HEK293 (cell line): Measurements from ENCODE around the gene HRAS.

Experiments
- CTCF ChIA-PET: fragments of 350-600 bp; formaldehyde crosslinking; extraction: SDS; loops from one replicate; lab custom pipeline; 2021; ENCODE audit warnings: antibody characterized with exemption; lab: Yijun Ruan, JAX
- POLR2A ChIA-PET: fragments of 300-600 bp; formaldehyde crosslinking; extraction: SDS; loops from one replicate; lab custom pipeline; 2020; ENCODE audit warnings: antibody characterized with exemption, inconsistent platforms; lab: Yijun Ruan, JAX
- H3K27ac ChIP-seq: fragments of 200-500 bp; sonication (Bioruptor generic); 2 replicates; pipeline ENCODE4 v1.5.1; 2014; ENCODE audit warnings: low read depth, low read length, control low read depth, inconsistent platforms; ENCODE audit errors: extremely low read depth
- H3K36me3 ChIP-seq, 2 experiments: fragments of 200-500 bp in 1 of 2; sonication (Bioruptor generic) in 1 of 2; 1 replicate in 1 of 2; 2 replicates in 1 of 2; pipeline ENCODE4 v1.5.1; 2014 to 2017; ENCODE audit warnings: inconsistent platforms in 2 of 2, low read length in 2 of 2; ENCODE audit not compliant: control insufficient read depth in 2 of 2, insufficient read depth in 1 of 2
- H3K4me1 ChIP-seq: fragments of 200-500 bp; sonication (Bioruptor generic); 2 replicates; pipeline ENCODE4 v1.5.1; 2014; ENCODE audit warnings: mild to moderate bottlenecking, low read length, inconsistent platforms; ENCODE audit not compliant: control insufficient read depth, insufficient read depth
- H3K4me3 ChIP-seq: 2 replicates; pipeline ENCODE4 v1.5.1; 2011; ENCODE audit warnings: low read depth, mild to moderate bottlenecking, control low read depth, low read length, moderate library complexity
- H3K9me3 ChIP-seq: fragments of 200-500 bp; sonication (Bioruptor generic); 2 replicates; pipeline ENCODE4 v1.5.1; 2014; ENCODE audit warnings: low read depth, low read length, inconsistent platforms; ENCODE audit not compliant: control insufficient read depth, insufficient read depth
- FEZF1 ChIP-seq: fragments of 450-650 bp; formaldehyde crosslinking; IDR thresholded peaks from 2 replicates; pipeline ENCODE4 v1.5.1; 2016; ENCODE audit warnings: missing biosample characterization, missing genetic modification characterization
- GLIS2 ChIP-seq: fragments of 450-650 bp; formaldehyde crosslinking; IDR thresholded peaks from 2 replicates; pipeline ENCODE4 v1.5.1; 2016; ENCODE audit warnings: missing biosample characterization, missing genetic modification characterization
- HOXA7 ChIP-seq: sonication (generic); formaldehyde crosslinking; IDR thresholded peaks from 2 replicates; pipeline ENCODE4 v1.8.1; 2022; ENCODE audit warnings: missing genetic modification reagents, borderline replicate concordance
- PATZ1 ChIP-seq: fragments of 450-650 bp; formaldehyde crosslinking; IDR thresholded peaks from 2 replicates; pipeline ENCODE4 v1.5.1; 2016; ENCODE audit warnings: missing biosample characterization, missing genetic modification characterization
- SP2 ChIP-seq: fragments of 450-650 bp; formaldehyde crosslinking; IDR thresholded peaks from 2 replicates; pipeline ENCODE4 v1.5.1; 2016; ENCODE audit warnings: missing biosample characterization, missing genetic modification characterization
- TRIM28 ChIP-seq: IDR thresholded peaks from 2 replicates; pipeline ENCODE4 v1.6.1; 2011; ENCODE audit warnings: low read length, control low read depth, borderline replicate concordance
- ZBTB11 ChIP-seq: fragments of 450-650 bp; formaldehyde crosslinking; conservative IDR thresholded peaks from 2 replicates; pipeline ENCODE4 v1.5.1; 2016; ENCODE audit warnings: low read depth, missing biosample characterization, missing genetic modification characterization
- ZBTB7A ChIP-seq: fragments of 450-650 bp; formaldehyde crosslinking; IDR thresholded peaks from 2 replicates; pipeline ENCODE4 v1.5.1; 2016; ENCODE audit warnings: low read depth, missing biosample characterization, missing genetic modification characterization
- ZNF138 ChIP-seq: fragments of 450-650 bp; formaldehyde crosslinking; IDR thresholded peaks from 2 replicates; pipeline ENCODE4 v1.5.1; 2016; ENCODE audit warnings: missing biosample characterization, missing genetic modification characterization, borderline replicate concordance
- ZNF221 ChIP-seq: fragments of 450-650 bp; formaldehyde crosslinking; IDR thresholded peaks from 2 replicates; pipeline ENCODE4 v1.5.1; 2017; ENCODE audit warnings: missing biosample characterization, missing genetic modification characterization, borderline replicate concordance
- ZNF23 ChIP-seq: fragments of 450-650 bp; formaldehyde crosslinking; IDR thresholded peaks from 2 replicates; pipeline ENCODE4 v1.5.1; 2016; ENCODE audit warnings: missing biosample characterization, missing genetic modification characterization, borderline replicate concordance
- ZNF510 ChIP-seq: fragments of 450-650 bp; formaldehyde crosslinking; IDR thresholded peaks from 2 replicates; pipeline ENCODE4 v1.5.1; 2018; ENCODE audit warnings: mild to moderate bottlenecking, missing genetic modification characterization, missing biosample characterization; ENCODE audit not compliant: insufficient replicate concordance
- ZNF747 ChIP-seq: fragments of 450-650 bp; formaldehyde crosslinking; IDR thresholded peaks from 2 replicates; pipeline ENCODE4 v1.5.1; 2016; ENCODE audit warnings: missing biosample characterization, missing genetic modification characterization
- ZNF76 ChIP-seq: fragments of 450-650 bp; formaldehyde crosslinking; IDR thresholded peaks from 2 replicates; pipeline ENCODE4; 2016; ENCODE audit warnings: low read depth, missing biosample characterization, missing genetic modification characterization, borderline replicate concordance
- ZNF792 ChIP-seq: fragments of 450-650 bp; formaldehyde crosslinking; IDR thresholded peaks from 2 replicates; pipeline ENCODE4 v1.5.1; 2016; ENCODE audit warnings: missing biosample characterization, missing genetic modification characterization
- ZSCAN16 ChIP-seq: fragments of 450-650 bp; formaldehyde crosslinking; IDR thresholded peaks from 2 replicates; pipeline ENCODE4 v1.5.1; 2016; ENCODE audit warnings: missing biosample characterization, missing genetic modification characterization
- ZXDB ChIP-seq: fragments of 450-650 bp; formaldehyde crosslinking; IDR thresholded peaks from 2 replicates; pipeline ENCODE4 v1.5.1; 2016; ENCODE audit warnings: missing biosample characterization, missing genetic modification characterization

HRAS gene

GRCh38 chr11:534396-535209 is 773 bp downstream of the HRAS start (continued):
- TF ChIP-seq ZNF76, result peak; percentile 31; the same call in 1 of the 2 replicates
- TF ChIP-seq, all 188 proteins: peak for 14

- POLR2A ChIA-PET, result interaction anchor here (1.0 to 2.7 kb wide), 3 partner anchors 12 to 27 kb away, joined by 3 to 11 read pairs (median 4); partner anchors contain the start of gene RNH1
Measured at GRCh38 chr11:533586-534395, 1.6 kb downstream of the HRAS start.

GRCh38 chr11:532986-533585 is 2.3 kb downstream of the HRAS start:
- ChIA-PET CTCF (interaction anchor here (0.6 to 1.1 kb wide), 2 partner anchors 13 to 257 kb away, joined by 3 to 4 read pairs; no protein-coding TSS in a partner anchor), POLR2A (interaction anchor here (0.5 kb wide), 1 partner anchor 280 kb away, joined by 3 read pairs; no protein-coding TSS in a partner anchor)
- Histone ChIP-seq H3K4me3 (no peak overlapping the region), H3K36me3 (peaks cover 0 to 50% of the 10 kb centered on the region in 2 experiments; a peak in 1 of 3 replicates), H3K27ac (no peak overlapping the region), H3K9me3 (no peaks in the 10 kb centered on the region), H3K4me1 (no peaks in the 10 kb centered on the region)
- TF ChIP-seq ZNF221, result no peak
- TF ChIP-seq ZNF23 (tag by site-specific recombination), result no peak
- no peak for TF ChIP-seq SP2
- TF ChIP-seq HOXA7 (CRISPR knock-in tag), result no peak
- TF ChIP-seq TRIM28, result no peak
- no peak for TF ChIP-seq ZNF792 (tag by site-specific recombination)
- no peak for TF ChIP-seq ZBTB7A (tag by site-specific recombination)
- no peak for TF ChIP-seq FEZF1
- TF ChIP-seq ZNF747 (tag by site-specific recombination), result no peak
- no peak for TF ChIP-seq ZNF510 (tag by site-specific recombination)
- TF ChIP-seq PATZ1 (tag by site-specific recombination), result no peak
- TF ChIP-seq ZNF138 (tag by site-specific recombination), result no peak
- no peak for TF ChIP-seq GLIS2 (tag by site-specific recombination)

More at GRCh38 chr11:533586-534395, 1.6 kb downstream of the HRAS start:
- H3K27ac ChIP-seq, result peak overlapping the region; percentile 83; the same call in 1 of the 2 replicates
- CTCF ChIA-PET, result interaction anchor here (0.6 to 1.4 kb wide), 3 partner anchors 15 to 257 kb away, joined by 3 to 4 read pairs (median 4); no protein-coding TSS in a partner anchor
- peaks cover 0 to 49% of the 10 kb centered on the region in 2 experiments; a peak in 1 of 3 replicates for H3K36me3 ChIP-seq
- peak overlapping the region; percentile 72 for H3K4me3 ChIP-seq
- TF ChIP-seq ZXDB, result peak; percentile 87
- no peak for TF ChIP-seq ZSCAN16
- TF ChIP-seq ZBTB11, result no peak
- H3K9me3 ChIP-seq, result no peaks in the 10 kb centered on the region
- H3K4me1 ChIP-seq, result no peaks in the 10 kb centered on the region
